GM15510 (cell line): Measurements from ENCODE around the gene HDAC10.

Experiments used
- POLR2A ChIP-seq: IDR thresholded peaks from 3 replicates; pipeline ENCODE4 v1.6.1; 2011; ENCODE audit warnings: borderline replicate concordance; ENCODE audit not compliant: insufficient read length; ENCODE audit errors: extremely low read depth

Gene HDAC10

DNA sequence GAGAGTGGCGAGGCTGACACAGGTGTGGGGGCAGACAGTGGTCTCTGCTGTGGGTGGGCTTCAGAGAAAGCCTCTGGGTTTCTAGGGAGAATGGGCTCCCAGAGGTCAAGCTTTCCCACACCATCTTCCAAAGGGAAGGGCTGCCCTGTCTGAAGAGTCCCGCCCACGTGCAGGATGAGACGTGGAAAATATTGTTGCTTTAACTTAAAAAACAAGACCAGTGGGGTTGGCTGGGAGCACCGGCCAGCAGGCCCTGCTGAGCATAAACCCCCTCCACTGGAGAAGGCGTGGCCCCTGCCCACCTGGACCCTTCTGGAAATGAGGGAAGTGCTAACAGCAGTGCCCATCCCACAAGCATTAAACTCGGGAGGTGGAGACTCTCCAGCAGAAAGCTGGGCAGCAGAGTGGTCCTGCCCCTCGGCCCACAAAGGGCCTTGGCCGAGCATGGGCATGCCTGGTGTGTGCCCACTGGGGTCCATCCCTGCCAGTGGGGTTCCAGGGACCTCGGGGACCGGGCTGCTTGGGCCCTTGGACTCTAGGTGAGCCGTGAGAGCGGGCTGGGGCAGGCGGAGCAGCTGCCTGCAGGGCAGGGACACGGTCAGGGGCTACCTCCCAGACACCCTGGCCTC, 34.9 kb downstream of the HDAC10 start:
- no peak for TF ChIP-seq POLR2A

DNA sequence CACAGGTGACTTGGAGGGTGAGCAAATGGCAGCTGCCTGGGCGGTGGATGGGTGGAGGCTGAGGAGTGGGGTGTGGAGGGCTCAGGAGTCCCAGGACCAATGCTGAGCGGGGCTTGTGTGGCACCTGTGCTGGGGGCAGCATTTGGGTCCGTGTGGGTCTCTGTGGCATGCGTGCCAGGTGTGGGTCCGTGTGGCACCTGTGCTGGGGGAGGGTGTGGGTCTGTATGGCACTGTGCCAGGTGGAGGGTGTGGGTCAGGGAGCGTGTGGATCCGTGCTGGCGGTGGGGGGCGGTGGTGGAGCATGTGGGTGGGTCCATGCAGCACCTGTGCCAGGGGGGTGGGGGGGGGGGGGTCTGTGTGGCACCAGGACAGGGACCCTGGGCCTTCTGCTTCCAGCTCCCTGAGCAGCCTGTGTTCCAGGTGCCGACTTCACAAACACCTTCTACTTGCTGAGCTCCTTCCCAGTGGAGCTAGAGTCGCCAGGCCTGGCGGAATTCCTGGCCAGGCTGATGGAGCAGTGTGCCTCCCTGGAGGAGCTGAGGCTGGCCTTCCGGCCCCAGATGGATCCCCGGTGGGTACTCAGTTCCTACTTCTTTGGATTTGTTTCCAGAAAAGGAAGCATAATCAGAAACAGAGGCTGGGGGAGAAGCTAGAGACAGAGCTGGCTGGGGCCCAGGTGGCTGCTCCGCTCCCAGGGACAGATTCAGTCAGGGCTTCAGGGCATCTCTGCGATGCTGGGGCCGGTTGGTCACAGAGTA, 35.6 kb downstream of the HDAC10 start:
- TF ChIP-seq POLR2A, result no peak

DNA sequence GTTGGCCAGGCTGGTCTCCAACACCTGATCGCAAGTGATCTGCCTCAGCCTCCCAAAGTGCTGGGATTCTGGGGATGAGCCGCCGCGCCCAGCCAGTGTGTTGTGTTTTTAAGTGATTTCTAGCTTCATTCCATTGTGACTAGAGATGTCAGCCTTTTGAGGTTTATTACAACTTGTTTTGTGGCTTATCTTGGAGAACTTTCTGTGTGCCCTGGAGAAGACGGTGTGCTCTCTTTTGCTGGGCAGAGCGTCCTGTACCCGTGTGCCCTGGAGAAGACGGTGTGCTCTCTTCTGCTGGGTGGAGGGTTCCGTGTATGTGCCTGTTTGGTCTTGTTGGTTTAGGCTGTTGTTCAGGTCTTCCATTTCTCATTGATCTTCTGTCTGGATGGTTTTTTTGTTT, 37.8 kb downstream of the HDAC10 start:
- TF ChIP-seq POLR2A, result no peak

DNA sequence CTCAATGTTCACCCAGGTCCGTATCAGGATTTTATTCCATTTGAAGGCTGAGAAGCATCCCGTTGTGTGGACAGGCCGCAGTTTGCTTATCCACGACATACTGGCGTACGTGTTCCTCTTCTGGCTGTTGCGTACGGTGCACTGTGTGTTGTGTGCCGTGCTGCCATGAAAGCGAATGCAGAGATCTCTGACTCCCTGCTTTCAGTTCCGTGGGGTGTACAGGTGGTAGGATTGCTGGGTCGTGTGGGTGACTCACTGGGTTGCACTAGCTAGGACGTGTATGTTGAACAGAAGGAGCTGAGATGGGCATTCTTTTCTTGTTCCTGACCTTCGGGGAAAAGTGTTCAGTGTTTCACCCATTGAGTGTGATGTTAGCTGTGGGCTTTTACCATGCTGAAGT, 39.9 kb downstream of the HDAC10 start:
- TF ChIP-seq POLR2A, result no peak

DNA sequence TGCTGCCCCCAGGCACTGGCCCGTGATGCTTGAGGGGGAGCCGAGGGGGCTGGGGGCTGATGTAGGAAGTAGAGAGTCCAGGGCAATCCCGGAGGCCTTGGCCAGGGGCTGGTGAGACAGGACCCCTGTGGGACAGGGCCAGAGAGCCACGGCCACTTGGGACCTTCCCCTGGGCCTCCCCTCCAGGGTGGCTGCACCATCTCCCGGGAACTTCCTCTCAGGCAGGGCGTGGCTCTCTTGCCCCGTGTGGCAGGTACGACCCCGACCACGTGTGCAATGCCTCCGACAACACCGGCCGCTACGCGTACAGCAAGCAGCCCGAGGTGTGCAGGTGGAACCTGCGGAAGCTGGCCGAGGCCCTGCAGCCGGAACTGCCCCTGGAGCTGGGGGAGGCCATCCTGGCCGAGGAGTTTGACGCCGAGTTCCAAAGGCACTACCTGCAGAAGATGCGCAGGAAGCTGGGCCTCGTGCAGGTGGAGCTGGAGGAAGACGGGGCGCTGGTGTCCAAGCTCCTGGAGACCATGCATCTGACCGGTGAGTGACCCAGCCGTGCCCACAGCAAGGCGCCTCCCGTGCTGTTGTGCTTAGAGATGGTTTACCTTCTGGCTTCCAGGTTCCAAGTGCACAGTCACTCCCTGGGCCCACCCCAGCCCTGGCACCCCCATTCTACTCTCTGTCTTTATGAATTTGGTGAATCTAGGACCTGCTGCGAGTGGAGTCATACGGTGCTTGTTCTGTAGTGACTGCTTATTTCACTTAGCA, 40.5 kb downstream of the HDAC10 start:
- TF ChIP-seq POLR2A, result no peak

DNA sequence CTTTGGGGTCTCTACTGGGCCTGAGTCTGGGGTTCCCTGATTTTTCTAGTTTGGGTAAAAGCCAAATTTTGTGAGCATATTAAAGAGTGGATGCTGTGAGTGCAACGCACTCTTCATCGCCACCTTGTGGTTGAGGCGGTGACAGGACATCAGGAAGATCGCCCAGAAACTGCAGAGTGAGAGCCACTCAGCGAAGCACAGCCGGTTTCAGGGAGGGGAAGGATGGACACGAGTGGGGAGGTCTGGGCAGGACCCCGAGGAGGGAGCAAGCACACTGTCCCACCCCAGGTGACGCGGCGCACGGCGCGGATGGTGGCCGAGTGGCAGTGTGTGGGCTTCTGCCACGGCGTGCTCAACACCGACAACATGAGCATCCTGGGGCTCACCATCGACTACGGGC, 41.2 kb downstream of the HDAC10 start:
- TF ChIP-seq POLR2A, result no peak

DNA sequence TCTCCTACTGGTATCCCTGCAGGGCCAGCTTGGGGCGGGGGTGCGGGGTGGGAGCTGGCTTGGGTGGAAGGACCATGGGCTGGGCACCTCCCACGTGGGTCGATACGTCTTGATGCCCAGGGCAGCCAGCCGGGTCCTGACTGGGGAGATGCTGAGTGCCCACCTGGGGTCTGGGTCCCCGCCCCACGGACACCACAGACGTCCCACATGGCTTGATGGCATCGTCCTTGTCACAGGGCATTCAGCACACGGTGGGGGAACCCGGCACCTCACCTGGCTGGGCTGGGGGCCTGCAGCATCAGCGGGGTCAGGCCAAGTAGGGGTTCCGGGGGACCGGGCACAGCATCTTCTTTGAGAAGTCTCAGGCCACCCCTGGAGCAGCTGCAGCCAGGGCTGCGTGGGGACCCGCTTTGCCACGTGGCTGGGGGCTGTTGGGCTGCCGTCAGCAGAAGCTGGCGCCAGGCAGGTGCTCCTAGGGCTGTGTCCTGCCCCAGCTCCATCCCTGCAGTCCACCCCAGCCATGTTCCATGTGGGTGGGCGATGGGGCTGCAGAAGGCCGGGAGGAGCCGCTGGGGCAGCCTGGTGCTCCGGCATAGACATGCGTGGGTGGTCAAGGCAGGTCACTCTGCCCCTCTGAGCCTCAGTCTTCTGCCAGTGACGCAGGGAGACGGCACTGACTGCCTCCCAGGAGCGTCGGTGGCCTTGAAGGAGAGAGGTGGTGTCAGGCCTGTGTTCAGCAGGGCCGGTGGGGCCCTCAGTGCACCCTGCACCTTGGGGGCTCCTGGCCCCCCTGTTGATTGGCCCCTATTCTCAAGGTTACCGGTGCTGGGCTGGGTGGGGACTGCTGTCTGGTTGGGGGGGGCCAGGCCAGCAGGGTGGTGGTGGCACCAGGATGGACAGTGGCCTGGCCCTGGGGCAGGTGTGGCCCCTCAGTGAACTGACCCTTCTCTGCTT, 41.8 kb downstream of the HDAC10 start:
- TF ChIP-seq POLR2A, result no peak

DNA sequence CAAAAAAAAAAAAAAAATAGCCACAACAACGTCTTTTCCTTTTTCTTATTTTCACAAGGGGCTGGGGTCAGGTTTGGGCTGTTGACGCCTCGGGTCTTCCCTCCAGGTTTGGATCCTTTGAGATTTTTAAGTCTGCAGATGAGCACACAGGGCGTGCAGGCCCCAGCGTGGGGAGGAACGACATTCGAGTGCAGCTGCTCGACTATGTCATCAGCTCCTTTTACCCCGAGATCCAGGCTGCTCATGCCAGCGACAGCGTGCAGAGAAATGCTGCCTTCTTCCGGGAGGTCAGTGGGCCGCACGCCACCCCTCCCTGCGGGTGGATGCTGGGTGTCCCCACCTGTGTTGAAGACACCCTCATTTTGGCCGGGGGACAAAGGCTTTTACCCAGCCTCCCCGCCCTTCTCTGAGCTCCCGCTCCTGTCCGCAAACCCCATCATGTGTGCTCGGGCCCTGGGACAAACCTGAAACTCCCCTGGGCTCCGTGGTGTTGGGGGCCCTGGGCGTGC, 42.6 kb downstream of the HDAC10 start:
- no peak for TF ChIP-seq POLR2A

DNA sequence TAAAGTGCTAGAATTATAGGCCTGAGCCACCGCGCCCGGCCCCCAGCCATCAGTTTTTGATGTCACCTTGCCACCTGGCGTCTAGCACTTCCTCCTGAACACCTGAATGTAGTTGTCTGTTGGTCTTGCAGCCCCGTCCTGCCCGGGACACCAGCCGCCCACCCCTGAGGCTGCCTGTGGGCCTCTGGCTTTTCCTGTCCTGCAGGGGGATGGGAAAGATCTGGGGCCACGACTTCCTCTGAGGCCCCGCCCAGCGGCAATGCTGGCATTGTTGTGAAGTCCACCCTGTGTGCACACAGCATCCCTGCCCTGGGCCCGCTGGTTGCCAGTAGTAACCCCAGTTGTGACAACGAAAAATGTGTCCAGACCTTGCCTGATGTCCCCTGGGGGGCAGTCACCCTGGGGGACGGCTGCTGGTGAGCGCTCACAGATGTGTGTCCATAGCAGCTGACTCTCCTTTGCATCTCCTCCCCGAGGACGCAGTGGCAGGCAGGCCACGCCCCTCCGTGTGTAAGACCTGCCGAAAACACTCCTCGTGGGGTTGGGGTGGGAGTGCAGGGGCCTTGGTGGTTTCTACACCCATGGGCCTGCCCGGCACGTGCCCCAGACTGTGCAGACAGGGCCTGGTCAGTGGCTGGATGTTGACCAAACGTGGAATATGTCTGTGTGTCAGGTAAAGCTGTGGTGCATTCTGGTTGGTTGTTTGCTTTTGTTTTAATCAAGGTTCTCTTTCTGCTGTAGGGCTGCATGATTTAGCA, 43.5 kb downstream of the HDAC10 start:
- TF ChIP-seq POLR2A, result no peak

DNA sequence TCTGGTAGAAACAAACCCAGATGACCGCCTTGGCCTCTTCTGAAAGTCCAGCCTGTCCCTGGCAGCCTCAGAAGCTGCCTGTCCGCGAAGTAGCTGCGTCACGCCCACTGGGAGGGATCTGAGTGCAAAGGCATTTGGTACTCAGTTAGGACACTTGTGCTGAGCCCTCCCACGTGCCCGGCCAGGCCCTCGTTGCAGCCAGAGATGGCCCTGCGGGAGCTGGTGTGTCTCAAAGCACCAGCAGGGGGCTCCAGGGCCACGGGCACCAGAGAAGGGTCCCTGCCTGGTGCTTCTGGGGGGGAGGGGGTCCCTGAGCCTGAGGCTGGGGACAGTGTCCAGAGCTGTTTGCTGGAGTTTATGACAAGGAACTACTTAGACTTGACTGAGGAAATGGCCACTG, 44.5 kb downstream of the HDAC10 start:
- TF ChIP-seq POLR2A, result no peak

DNA sequence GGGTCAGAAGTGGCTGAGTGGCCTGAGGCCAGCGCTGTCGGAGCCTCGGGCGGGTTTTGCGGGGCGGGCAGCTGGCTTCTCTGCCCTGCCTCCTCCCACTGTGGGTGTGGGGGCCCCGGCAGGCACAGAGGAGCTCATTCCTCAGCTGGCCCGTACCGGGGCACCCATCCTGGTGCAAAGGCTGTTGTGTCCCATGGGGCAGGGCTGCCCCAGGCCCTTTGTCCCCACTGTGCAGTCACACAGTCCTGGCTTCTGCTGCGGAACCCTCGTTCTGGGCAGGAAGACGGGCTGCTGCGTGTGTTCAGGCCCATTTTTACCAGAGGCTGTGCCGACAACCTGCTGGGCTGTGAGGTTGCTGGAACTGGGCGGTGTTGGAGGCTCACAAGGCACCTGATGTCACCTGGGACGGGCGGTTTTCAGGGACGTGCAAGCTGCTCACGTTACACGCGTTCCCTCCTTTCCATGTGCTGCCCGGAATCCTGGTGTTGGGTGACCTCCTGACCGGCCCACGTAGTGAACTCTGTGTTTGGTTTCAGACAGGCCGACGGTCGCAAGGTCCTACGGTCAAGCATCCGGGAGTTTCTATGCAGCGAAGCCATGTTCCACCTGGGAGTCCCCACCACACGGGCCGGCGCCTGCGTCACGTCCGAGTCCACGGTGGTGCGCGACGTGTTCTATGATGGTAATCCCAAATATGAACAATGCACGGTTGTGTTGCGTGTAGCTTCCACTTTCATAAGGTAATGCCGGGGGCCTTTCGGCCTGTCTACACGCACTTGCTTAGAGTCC, 45.1 kb downstream of the HDAC10 start:
- TF ChIP-seq POLR2A, result no peak

DNA sequence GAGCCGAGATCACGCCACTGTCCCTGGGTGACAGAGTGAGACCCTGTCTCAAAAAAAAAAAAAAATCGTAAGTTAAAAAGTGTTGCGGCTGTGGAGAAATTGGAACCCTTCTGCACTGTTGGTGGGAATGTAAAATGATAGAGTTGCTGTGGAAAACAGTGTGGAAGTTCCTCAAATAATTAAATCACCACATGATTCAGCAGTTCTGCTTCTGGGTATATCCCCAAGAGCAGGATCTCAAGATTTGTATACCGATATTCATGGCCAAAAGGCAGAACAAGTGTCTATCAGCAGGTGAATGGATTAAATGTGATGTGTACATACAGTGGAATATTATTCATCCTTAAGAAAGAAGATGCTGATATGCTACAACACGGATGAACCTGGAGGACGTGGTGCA, 46.5 kb downstream of the HDAC10 start:
- no peak for TF ChIP-seq POLR2A

DNA sequence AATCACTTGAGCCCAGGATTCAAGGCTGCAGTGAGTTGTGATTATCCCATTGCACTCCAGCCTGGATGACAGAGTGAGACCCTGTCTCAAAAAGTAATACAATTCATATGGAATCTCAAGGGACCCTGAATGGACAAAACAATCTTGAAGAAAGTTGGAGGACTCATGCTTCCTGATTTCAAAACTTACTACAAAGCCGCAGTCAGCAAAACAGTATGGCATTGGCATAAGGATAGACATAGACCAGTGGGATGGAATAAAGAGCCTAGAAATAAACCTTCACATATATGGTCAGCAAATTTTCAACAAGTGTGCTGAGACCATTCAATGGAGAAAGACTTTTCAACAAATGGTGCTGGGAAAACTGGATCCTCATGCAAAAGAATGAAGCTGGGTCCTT, 47.8 kb downstream of the HDAC10 start:
- TF ChIP-seq POLR2A, result no peak
